ENCODE results near the gene PRSS33. TPM values are rescaled to one million over a fixed set of nuclear protein-coding genes. Genes with fewer than 3 reads are reported as not detected.

The PRSS33 gene
- total RNA-seq, 4 donors from 2014 or later = not detected

- intact Hi-C loops (cut with DNase I; ENCODE audit: low total_unique reads) = no loop called here
- no peak overlapping the region for H3K4me3 ChIP-seq (ENCODE audit: low read depth, poor library complexity, severe bottlenecking)
- DNase-seq (ENCODE audit: low spot score in 2 of 2) = no peak
- TF ChIP-seq, protein P1, sequence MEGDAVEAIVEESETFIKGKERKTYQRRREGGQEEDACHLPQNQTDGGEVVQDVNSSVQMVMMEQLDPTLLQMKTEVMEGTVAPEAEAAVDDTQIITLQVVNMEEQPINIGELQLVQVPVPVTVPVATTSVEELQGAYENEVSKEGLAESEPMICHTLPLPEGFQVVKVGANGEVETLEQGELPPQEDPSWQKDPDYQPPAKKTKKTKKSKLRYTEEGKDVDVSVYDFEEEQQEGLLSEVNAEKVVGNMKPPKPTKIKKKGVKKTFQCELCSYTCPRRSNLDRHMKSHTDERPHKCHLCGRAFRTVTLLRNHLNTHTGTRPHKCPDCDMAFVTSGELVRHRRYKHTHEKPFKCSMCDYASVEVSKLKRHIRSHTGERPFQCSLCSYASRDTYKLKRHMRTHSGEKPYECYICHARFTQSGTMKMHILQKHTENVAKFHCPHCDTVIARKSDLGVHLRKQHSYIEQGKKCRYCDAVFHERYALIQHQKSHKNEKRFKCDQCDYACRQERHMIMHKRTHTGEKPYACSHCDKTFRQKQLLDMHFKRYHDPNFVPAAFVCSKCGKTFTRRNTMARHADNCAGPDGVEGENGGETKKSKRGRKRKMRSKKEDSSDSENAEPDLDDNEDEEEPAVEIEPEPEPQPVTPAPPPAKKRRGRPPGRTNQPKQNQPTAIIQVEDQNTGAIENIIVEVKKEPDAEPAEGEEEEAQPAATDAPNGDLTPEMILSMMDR (IDR thresholded peaks at IDR 0.05) = no peak
- no peak for TF ChIP-seq POLR2A (IDR thresholded peaks at IDR 0.05)
- WGBS, 2 donors = 90 to 96% methylated on average over 6 of the region's 6 CpGs
These were observed 42.6 kb downstream of the PRSS33 start for GRCh38 chr16:2744711-2745110.

- H3K4me3 ChIP-seq (ENCODE audit: low read depth, poor library complexity, severe bottlenecking) = no peak overlapping the region
- TF ChIP-seq, protein P1 (IDR thresholded peaks at IDR 0.05) = no peak
- no peak for TF ChIP-seq POLR2A (IDR thresholded peaks at IDR 0.05)
- intact Hi-C loops (cut with DNase I; ENCODE audit: low total_unique reads) = no loop called here
- no peak for DNase-seq (ENCODE audit: low spot score in 2 of 2)
- 90 to 91% methylated on average over 19 of the region's 19 CpGs for WGBS, 2 donors
These were observed 44.2 kb downstream of the PRSS33 start for GRCh38 chr16:2743007-2743810.

GRCh38 chr16:2742323-2743006, 44.9 kb downstream of the PRSS33 start:
- DNase-seq (ENCODE audit: low spot score in 2 of 2) = no peak
- WGBS, 2 donors = 91 to 93% methylated on average over 12 of the region's 12 CpGs
- no peak overlapping the region for H3K4me3 ChIP-seq (ENCODE audit: low read depth, poor library complexity, severe bottlenecking)
- no peak for TF ChIP-seq POLR2A (IDR thresholded peaks at IDR 0.05)
- TF ChIP-seq, protein P1 (IDR thresholded peaks at IDR 0.05) = no peak
- intact Hi-C loops (cut with DNase I; ENCODE audit: low total_unique reads) = no loop called here

DNA sequence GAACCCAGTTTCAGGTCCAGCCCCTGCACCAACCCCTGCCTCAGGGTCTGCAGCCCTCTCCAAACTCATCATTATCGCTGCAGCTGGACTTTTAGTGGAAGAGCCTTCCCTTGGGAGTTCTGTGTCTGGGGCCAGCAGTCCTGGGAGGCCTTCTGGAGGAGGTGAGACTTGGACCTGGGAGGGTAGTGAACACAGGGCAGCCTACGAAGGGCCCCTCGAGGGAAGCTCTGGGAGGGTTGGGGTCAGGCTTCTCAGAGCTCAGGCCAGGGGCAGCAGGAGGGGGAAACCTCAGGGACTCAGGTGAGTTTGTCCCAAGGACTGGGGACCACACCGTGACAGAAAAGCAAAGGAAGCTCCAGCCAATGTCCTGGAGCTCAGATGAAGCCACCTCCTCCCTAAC, 46.2 kb downstream of the PRSS33 start:
- TF ChIP-seq, protein P1 (IDR thresholded peaks at IDR 0.05) = no peak
- TF ChIP-seq POLR2A (IDR thresholded peaks at IDR 0.05) = no peak
- H3K4me3 ChIP-seq (ENCODE audit: low read depth, poor library complexity, severe bottlenecking) = no peak overlapping the region
- WGBS, 2 donors = 91 to 100% methylated on average over 4 of the region's 4 CpGs
- no peak for DNase-seq (ENCODE audit: low spot score in 2 of 2)
- intact Hi-C loops (cut with DNase I; ENCODE audit: low total_unique reads) = no loop called here

- DNase-seq (ENCODE audit: low spot score in 2 of 2) = no peak
- TF ChIP-seq POLR2A (IDR thresholded peaks at IDR 0.05) = no peak
- TF ChIP-seq, protein P1 (IDR thresholded peaks at IDR 0.05) = no peak
- intact Hi-C loops (cut with DNase I; ENCODE audit: low total_unique reads) = no loop called here
- no peak overlapping the region for H3K4me3 ChIP-seq (ENCODE audit: low read depth, poor library complexity, severe bottlenecking)
- WGBS, 2 donors = 82 to 92% methylated on average over 6 of the region's 6 CpGs
These were observed 46.9 kb downstream of the PRSS33 start for GRCh38 chr16:2740476-2740875.
